HG03103 (cell line): ENCODE data around the gene ZYG11B.
"Not testable (repeated sequence)": the region's sequence is repeated elsewhere in the genome, so short reads cannot be mapped to it uniquely, and the experiment has no call there.

ENCODE experiments used
- ATAC-seq: cut with Tn5 transposase; IDR thresholded peaks from one replicate; pipeline ENCODE4 v1.9.1; 2021; ENCODE audit warnings: low read depth; ENCODE audit not compliant: unreplicated experiment

Gene ZYG11B

DNA sequence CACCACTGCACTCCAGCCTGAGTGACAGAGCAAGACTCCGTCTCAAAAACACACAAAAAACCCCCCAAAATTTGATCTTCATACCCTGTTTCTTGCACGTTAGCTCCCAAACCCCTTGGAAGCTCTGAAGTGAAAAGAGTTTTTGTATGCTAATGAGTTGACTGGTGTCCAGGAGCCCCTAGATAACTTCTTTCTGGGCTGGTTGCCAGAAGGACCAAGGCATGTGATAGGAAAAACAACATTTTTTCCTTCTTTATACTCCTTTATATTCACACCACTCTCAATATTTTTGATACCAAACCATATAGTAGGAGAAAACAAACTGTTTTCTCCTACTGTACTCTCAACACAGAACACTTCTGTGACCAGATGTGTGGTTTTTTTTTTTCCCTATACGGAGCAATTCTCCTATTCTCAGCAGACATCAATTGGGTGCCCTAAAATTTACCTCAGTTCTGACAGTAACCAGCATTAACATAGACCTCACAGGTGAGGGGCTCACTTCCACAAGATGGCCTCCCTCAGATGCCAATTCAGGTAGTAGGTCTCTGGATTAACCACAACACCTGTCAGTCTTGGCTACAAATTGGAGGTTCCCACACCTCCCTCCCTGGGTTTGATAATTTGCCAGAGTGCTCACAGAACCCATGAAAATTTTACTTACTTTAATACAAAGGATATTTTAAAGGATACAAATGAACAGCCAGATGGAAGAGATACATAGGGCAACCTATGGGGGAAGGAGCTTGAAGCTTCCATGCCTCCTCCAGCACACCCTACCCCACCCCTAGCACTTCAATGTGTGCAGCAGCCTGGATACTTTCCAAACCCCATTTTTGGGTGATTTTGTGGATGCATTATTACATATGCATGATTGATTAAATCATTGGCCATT, 25.6 kb downstream of the ZYG11B start:
- ATAC-seq, result no peak

DNA sequence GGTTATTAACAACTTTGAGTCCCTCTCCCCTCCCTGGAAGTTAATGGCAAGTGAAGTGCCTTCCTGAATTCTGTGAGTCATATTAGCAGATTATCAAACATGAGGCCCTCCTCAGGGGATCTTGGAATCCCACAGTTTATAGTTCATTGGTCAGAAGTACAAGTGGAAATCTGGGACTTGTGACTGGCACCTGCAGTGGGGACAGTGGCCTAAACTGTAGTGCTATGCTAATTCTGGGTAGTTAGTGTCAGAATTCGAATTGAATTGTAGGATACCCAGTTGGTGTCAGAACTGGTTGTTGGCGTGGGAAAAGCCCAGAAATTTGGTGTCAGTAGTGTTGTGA, 26.2 kb downstream of the ZYG11B start:
- no peak for ATAC-seq

DNA sequence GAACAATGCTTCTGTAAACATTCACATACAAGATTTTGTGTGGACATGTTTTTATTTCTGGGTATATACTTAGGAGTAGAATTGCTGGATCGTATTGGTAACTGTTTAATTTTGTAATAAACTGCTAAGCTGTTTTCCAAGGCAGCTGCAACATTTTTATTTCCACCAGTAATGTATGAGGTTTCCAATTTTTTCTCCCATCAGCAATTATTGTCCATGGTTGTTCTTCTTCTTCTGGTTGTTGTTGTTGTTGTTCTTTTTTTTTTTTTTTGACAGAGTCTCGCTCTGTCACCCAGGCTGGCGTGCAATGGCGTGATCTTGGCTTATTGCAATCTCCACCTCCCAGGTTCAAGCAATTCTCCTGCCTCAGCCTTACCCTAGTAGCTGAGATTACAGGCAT, 26.9 kb downstream of the ZYG11B start:
- ATAC-seq, result no peak

DNA sequence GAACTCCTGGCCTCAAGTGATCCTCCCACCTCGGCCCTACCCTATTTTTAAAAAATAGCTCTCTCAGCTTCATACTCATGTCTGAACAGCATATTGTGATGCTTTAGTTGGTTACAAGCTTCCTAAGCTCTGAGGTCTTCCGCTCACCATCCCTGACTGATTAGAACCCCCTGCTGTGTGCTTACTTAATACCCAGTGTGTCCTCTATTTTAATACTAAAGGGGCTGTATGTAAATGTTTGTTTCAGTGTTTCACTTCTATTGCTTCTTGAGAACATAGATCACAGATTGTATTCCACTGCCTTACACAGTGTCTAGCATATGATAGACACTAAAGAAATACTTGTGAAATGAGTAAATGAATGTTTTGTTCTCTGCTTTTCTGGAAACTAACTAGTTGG, 29.8 kb downstream of the ZYG11B start:
- no peak for ATAC-seq

DNA sequence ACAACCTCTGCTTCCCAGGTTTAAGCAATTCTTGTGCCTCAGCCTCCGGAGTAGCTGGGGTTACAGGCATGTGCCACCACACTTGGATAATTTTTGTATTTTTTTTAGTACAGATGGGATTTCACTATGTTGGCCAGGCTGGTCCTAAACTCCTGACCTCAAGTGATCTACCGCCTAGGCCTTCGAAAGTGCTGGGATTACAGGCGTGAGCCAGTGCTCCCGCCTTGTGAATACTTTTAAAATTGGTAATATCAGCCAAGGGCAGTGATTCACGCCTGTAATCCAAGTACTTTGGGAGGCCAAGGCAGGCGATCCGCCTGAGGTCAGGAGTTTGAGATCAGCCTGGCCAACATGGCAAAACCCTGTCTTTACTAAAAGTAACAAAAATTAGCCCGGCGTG, 33.7 kb downstream of the ZYG11B start:
- no peak for ATAC-seq

DNA sequence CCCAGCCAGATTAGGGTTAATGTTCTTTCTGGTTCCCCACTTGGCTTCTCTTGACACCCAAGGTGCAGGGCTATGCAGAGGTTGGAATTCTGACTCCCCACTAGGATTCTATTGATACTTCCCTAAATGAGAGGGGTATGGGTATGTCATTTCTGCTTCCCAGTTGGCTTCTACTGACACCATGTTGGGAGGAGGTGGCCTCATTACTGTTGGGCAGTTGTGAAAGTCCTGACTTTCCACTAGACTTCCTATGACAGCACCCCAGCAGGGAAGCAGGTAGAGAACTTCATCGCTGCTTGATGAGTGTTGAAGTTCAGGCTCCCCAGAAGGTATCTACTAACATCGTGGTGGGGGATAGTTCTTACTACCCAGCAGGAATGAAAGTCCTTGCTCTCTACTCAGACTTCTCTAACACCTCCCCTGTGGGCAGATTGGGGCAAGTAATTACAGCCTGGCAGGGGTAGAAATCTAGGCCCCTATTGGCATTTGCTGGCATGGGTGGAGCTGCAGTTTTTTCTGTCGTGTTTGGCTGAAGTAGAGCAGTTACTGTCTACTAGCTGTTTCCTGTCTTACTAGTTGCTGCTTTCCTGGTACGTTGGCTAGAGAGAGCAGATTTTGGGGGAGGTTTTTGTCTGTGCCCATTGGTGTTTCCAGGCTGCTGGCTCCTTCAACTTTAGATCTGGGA, 41.5 kb downstream of the ZYG11B start:
- no peak for ATAC-seq

DNA sequence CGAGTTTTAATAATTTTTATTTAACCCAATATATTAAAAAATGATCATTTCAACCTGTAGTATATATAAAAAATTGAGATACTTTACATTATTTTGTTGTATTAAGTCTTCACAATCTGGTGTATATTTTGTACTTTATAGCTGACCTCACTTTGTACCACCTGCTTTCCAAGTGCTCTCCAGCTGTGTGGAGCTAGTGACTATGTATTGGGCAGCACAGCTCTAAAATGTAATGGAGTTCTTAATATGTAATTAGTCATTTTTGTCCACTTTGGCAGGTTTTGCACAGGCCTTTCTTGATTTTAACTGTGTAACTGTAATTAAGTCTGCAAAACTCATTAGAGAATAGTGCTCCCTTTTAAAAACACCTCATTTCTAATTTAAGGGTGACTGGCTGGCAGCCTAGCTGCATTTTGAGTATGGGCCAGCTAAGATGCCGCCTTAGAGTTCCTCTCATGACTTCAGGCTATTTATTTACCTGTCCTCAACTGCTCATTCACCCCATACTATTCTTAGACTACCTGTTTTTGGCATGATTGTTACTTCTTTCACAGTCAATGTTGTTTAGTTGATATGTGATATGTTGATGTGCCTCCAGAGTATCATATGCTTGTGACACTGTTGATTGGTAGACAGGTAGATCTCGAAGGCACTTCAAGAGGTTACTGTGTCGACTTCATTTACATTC, 43.2 kb downstream of the ZYG11B start:
- no peak for ATAC-seq

DNA sequence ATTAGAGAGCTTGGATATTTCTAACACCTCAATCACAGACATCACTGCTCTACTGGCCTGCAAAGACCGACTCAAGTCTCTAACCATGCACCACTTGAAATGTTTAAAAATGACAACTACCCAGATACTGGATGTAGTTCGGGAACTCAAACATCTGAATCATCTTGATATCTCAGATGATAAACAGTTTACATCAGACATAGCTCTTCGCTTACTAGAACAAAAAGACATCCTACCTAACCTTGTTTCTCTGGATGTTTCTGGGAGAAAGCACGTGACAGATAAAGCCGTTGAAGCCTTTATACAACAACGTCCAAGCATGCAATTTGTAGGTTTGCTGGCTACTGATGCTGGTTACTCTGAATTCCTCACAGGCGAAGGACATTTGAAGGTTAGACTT, 45.1 kb downstream of the ZYG11B start:
- ATAC-seq, result no peak

DNA sequence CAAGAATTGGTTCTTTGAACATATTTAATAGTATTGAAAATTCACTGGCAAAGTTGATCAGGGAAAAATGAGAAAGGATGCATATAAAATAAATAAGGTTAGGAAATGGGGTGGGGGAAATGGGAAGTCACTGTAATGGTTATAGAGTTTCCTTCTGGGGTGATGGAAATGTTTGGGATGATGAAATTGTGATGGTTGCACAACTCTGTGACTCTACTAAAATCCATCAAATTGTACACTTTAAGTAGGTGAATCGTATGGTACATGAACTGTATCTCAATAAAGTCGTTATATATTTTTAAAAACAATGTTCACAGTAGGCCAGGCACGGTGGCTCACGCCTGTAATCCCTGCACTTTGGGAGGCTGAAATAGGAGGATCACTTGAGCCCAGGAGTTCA, 59.9 kb downstream of the ZYG11B start:
- ATAC-seq, result no peak

DNA sequence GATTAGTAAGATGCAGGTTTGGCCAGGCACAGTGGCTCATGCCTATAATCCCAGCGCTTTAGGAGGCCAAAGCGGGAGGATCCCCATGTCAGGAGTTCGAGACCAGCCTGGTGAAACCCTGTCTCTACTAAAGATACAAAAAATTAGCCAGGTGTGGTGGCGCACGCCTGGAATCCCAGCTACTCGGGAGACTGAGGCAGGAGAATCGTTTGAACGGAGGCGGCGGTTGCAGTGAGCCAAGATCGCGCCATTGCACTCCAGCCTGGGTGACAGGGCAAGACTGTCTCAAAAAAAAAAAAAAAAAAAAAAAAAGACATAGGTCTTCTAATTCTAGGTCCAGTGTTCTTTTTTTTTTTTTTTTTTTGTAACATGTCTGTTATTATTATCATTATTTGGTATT, 64.2 kb downstream of the ZYG11B start:
- not testable (repeated sequence) for ATAC-seq

DNA sequence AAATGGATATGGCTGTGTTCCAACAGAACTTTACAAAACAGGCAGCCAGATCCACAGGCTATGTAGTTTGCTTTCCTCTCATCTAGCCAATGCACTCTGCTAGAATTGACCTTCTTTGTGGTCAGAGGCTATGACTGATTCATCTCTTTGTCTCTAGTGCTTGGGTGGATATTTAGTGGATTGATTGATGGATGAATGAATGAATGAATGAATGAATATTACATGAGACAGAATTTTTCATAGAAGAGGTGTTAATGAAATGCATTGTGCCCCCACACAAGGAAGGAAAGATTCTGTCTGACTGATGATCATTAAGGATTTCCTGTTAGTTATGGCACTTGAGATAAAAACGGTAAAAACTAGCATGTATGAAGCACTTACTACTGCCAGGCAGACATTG, 65.8 kb downstream of the ZYG11B start:
- no peak for ATAC-seq

DNA sequence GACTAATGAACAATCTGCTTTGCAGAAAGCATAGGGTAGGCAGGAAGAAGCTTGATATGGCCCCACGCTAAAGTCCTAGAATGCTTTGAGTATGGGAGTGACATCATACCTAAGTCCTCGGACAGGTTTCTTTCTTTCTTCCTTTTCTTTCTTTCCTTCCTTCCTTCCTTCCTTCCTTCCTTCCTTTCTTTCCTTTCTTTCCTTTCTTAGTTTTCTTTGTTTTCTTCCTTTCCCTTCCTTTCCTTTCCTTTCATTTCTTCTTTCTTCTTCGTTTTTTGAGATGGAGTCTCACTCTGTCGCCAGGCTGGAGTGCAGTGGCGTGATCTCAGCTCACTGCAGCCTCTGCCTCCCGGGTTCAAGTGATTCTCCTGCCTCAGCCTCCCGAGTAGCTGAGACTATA, 67.5 kb downstream of the ZYG11B start:
- ATAC-seq, result not testable (repeated sequence)

DNA sequence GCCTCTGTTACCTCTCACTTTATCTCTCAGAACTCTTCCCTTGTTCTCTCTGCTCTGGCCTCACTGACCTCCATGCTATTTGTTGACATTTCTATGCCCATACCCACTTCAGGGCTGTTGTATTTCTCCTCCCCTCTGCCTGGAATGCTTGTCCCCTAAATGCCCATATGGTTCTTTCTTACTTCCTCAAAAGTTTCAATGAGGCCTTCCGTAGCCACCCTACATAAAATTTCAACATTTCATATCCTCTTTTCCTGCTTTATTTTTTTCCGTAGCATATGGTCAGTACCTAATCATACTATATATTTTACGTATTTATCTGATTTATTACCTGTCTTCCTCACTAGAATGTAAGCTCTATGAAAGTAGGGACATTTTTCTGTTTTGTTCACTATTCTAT, 69.2 kb downstream of the ZYG11B start:
- ATAC-seq, result no peak

DNA sequence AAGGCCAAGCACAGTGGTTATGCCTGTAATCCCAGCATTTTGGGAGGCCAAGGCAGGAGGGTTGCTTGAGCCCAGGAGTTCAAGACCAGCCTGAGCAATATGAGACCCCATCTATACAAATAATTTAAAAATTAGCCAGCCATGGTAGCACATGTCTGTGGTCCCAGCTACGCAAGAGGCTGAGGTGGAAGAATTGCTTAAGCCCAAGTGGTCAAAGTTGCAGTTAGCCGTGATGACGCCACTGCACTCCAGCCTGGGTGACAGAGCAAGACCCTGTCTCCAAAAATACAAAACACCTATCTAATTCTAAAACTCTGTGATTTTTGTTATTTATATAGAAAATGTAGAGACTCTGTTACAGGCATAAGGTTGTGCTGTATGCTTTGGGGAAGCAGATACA, 72.1 kb downstream of the ZYG11B start:
- no peak for ATAC-seq

DNA sequence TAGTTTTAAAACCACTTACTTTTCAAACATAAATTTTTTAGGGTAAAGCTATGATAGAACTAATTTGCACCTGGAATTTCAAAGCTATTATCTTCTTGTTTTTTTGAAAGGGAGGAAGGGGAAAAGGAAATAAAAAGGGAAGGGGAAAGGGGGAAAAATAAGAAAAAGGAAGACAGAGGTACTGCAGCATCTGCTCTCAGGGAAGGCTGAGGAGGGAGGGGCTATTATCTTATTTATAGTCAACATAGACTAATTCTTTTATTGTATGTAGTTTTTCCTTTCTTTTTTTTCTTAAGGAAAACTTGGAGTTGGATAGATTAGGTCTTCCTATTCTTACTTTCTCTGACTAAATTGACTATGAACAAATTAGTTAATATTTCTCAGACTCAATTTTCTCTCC, 74.8 kb downstream of the ZYG11B start:
- ATAC-seq, result no peak

DNA sequence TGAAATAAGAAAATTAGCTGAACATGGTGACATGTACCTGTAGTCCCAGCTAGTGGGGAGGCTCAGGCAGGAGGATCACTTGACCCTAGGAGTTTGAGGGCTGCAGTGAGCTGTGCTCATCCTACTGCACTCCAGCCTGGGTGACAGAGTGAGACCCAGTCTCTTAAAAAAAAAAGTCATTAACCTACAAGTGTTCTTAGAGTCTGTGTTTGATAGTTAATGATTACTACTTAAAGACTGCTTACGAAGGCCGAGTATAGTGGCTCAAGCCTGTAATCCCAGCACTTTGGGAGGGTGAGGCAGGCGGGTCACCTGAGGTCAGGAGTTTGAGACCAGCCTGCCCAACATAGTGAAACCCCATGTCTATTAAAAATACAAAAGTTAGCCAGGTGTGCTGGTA, 77.8 kb downstream of the ZYG11B start:
- not testable (repeated sequence) for ATAC-seq

DNA sequence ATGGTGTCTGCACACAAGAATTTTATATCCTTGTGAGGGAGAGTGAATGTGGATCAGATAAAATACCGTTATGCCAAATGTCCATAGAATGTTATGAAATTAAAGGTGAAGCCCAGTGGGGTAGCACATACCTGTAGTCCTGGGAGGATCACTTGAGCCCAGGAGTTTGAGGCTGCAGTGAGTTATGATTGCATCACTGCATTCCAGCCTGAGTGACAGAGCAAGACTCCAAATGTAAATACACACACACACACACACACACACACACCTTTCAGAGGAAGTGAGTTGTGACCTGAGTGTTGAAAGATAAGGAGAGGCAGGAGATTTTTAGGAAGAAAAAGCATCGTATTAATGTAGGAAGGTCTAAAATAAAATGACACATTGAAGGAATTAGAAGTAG, 88.2 kb downstream of the ZYG11B start:
- ATAC-seq, result no peak

DNA sequence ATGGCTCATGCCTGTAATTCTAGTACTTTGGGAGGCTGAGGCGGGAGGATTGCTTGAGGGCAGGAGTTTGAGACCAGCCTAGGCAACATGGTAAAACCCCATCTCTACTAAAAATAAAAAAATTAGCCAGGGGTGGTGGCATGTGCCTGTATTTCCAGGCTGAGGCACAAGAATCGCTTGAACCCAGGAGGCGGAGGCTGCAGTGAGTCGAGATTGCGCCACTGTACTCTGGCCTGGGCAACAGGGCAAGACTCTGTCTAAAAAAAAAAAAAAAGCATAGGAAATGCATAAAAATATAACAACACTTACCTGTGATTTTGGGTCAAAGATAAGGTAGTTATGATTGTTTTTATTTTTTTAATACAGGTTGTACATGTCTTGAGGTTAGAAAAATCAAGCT, 94.6 kb downstream of the ZYG11B start:
- not testable (repeated sequence) for ATAC-seq

DNA sequence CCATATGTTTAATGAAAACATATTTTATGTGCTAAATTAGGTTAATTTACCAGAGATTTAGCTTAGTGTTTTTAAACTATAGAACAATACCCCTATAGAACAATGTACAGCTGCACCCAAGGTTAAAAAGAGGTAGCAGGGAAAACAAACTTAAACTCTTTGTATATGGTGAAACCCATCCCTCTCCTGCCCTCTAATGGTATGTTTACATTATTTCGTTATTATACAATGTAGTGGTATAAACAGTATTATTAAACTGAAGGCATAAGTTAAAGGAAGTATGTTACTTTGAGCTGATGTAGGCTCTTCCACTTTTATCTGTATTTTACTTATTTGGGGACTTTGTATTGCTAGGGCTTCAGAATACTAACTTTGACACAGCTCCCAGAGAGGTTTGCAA, 99.6 kb downstream of the ZYG11B start:
- no peak for ATAC-seq

DNA sequence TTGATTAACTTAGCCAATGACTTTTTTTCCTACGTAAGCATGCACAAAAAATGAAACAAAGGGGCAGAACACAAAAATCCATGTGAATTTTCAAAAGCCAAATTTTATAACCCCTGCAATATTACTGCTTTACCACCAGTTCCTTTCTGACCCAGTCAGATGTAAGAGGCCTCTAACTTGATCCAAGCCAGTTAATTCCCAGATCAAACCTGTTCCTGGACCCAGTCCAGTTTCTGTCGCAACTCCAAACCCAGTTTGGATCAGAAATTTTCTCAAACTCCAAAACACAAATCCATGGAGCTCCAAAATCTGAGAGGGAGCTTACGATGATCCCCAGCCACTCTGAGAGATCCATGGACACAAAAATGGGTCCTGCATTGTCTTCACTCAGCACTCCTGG, 108.5 kb downstream of the ZYG11B start:
- ATAC-seq, result no peak

DNA sequence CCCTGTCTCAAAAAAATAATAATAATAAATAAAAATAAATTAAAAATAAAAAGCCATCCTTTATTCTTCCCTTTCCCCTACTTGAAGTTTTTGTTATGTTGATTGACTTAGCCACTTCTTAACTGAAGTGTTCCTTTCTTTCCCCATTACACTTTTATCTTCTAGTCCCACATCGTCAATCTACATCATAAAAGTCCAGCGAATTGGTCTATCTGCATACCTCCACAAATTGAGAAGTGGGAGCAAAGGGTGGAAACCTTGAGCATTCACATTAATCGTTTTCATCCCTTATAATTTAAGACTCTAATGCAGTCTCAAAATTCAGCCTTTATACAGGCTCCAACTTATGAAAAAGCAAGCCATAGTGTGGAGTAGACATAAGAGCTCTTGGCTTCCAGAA, 109.8 kb downstream of the ZYG11B start:
- no peak for ATAC-seq

DNA sequence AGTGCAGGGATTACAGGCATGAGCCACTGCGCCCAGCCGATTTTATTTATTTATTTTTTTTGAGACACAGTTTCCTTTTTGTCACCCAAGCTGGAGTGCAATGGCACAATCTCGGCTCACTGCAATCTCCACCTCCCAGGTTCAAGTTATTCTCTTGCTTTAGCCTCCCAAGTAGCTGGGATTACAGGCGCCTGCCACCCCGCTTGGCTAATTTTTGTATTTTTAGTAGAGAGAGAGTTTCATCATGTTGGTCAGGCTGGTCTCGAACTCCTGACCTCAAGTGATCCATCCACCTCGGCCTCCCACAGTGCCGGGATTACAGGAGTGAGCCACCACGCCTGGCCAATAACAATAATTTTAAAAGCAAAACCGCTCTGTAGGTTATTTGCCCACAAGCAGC, 112.9 kb downstream of the ZYG11B start:
- ATAC-seq, result not testable (repeated sequence)
